IMR-90 (cell line): Measurements from ENCODE around the gene METRNL. TPM values are rescaled to one million over a fixed set of nuclear protein-coding genes. Genes with fewer than 3 reads are reported as not detected.
A peak's percentile ranks its signal among the peaks of the same experiment; 100 is the strongest.

Experiments
- ATAC-seq: fragments of 200-7000 bp; cut with Tn5 transposase; 2 replicates; pipeline ENCODE4 v1.9.1; 2020; ENCODE audit warnings: low read depth, mild to moderate bottlenecking, moderate library complexity
- BruUV-seq: library from RNA; stranded (reverse); fragments of 400-500 nt; replicated peaks from 2 replicates; lab custom pipeline; 2021; lab: Mats Ljungman, UMichigan
- CTCF ChIA-PET: fragments of 300-600 bp; formaldehyde crosslinking; extraction: SDS; loops from one replicate; lab custom pipeline; 2021; ENCODE audit warnings: antibody characterized with exemption; lab: Yijun Ruan, JAX
- POLR2A ChIA-PET: fragments of 300-600 bp; sonication (Branson Sonifier 250); formaldehyde crosslinking; loops from one replicate; lab custom pipeline; 2022; ENCODE audit warnings: antibody characterized with exemption; ENCODE audit not compliant: unreplicated experiment; lab: Charles Lee
- DNase-seq: peaks from one replicate; pipeline ENCODE4 v3.0.0; 2013
- H2AFZ ChIP-seq: replicated peaks from 2 replicates; pipeline ENCODE3; 2013; ENCODE audit warnings: low read length, mild to moderate bottlenecking; ENCODE audit not compliant: poor library complexity
- H2AK5ac ChIP-seq: 2 replicates; pipeline ENCODE4 v1.6.1; 2013; ENCODE audit warnings: low read depth, low read length, inconsistent platforms
- H2AK9ac ChIP-seq: replicated peaks from 2 replicates; pipeline ENCODE3; 2013; ENCODE audit warnings: mild to moderate bottlenecking, low read depth, low read length, moderate library complexity; ENCODE audit not compliant: poor library complexity
- H2BK120ac ChIP-seq: 2 replicates; pipeline ENCODE4 v1.6.1; 2013; ENCODE audit warnings: low read depth, low read length, inconsistent platforms
- H2BK15ac ChIP-seq: 3 replicates; pipeline ENCODE4 v1.6.1; 2013; ENCODE audit warnings: low read depth, low read length, inconsistent platforms
- H2BK20ac ChIP-seq: 2 replicates; pipeline ENCODE4 v1.6.1; 2013; ENCODE audit warnings: low read depth, mild to moderate bottlenecking, inconsistent platforms, low read length, moderate library complexity
- H2BK5ac ChIP-seq: 2 replicates; pipeline ENCODE4 v1.6.1; 2013; ENCODE audit warnings: mild to moderate bottlenecking, low read depth, low read length, inconsistent platforms; ENCODE audit not compliant: poor library complexity, severe bottlenecking
- H3K14ac ChIP-seq: replicated peaks from 2 replicates; pipeline ENCODE4 v1.6.1; 2013; ENCODE audit warnings: low read depth, low read length, inconsistent platforms
- H3K18ac ChIP-seq: 2 replicates; pipeline ENCODE4 v1.6.1; 2013; ENCODE audit warnings: low read depth, low read length, control low read depth
- H3K23ac ChIP-seq: 2 replicates; pipeline ENCODE4 v1.6.1; 2013; ENCODE audit warnings: low read depth, low read length, inconsistent platforms
- H3K27ac ChIP-seq: 2 replicates; pipeline ENCODE4 v1.5.1; 2013; ENCODE audit warnings: mild to moderate bottlenecking, control low read depth, low read length; ENCODE audit not compliant: insufficient read depth
- H3K27me3 ChIP-seq: 2 replicates; pipeline ENCODE4 v1.6.1; 2013; ENCODE audit warnings: low read length; ENCODE audit not compliant: control insufficient read depth, insufficient read depth
- H3K36me3 ChIP-seq: 2 replicates; pipeline ENCODE4 v1.6.1; 2013; ENCODE audit warnings: low read length, mixed read lengths; ENCODE audit not compliant: control insufficient read depth, insufficient read depth
- H3K4ac ChIP-seq: 2 replicates; pipeline ENCODE4 v1.6.1; 2013; ENCODE audit warnings: low read depth, low read length, inconsistent platforms
- H3K4me1 ChIP-seq: 2 replicates; pipeline ENCODE4 v1.6.1; 2013; ENCODE audit warnings: low read length, mixed read lengths; ENCODE audit not compliant: control insufficient read depth, insufficient read depth
- H3K4me2 ChIP-seq: 2 replicates; pipeline ENCODE4 v1.6.1; 2013; ENCODE audit warnings: low read depth, mild to moderate bottlenecking, control low read depth, low read length, moderate library complexity
- H3K4me3 ChIP-seq: 2 replicates; pipeline ENCODE4 v1.5.1; 2013; ENCODE audit warnings: low read depth, mild to moderate bottlenecking, control low read depth, low read length, moderate library complexity; ENCODE audit not compliant: insufficient read depth
- H3K56ac ChIP-seq: 2 replicates; pipeline ENCODE4 v1.6.1; 2013; ENCODE audit warnings: low read length, inconsistent platforms; ENCODE audit not compliant: insufficient read depth; ENCODE audit errors: extremely low read depth
- H3K79me1 ChIP-seq, 2 experiments: 2 replicates each; pipeline ENCODE4 v1.6.1; 2013; ENCODE audit warnings: low read length in 2 of 2, inconsistent platforms in 1 of 2, low read depth in 1 of 2
- H3K9ac ChIP-seq: 2 replicates; pipeline ENCODE4 v1.6.1; 2013; ENCODE audit warnings: low read depth, low read length, control low read depth
- H3K9me1 ChIP-seq: 2 replicates; pipeline ENCODE4 v1.6.1; 2013; ENCODE audit warnings: low read length, inconsistent platforms; ENCODE audit not compliant: insufficient read depth
- H3K9me3 ChIP-seq: 2 replicates; pipeline ENCODE4 v1.6.1; 2013; ENCODE audit warnings: low read length; ENCODE audit not compliant: control insufficient read depth, insufficient read depth
- H4K20me1 ChIP-seq: 2 replicates; pipeline ENCODE4 v1.6.1; 2013; ENCODE audit warnings: low read length, inconsistent platforms; ENCODE audit not compliant: insufficient read depth
- H4K5ac ChIP-seq: 2 replicates; pipeline ENCODE4 v1.6.1; 2013; ENCODE audit warnings: mild to moderate bottlenecking, low read depth, low read length, control low read depth
- H4K8ac ChIP-seq, 2 experiments: 2 replicates each; pipeline ENCODE4 v1.6.1; 2013; ENCODE audit warnings: low read depth in 2 of 2, low read length in 2 of 2, control low read depth in 1 of 2, inconsistent platforms in 1 of 2
- H4K91ac ChIP-seq: 2 replicates; pipeline ENCODE4 v1.6.1; 2013; ENCODE audit warnings: low read depth, low read length, inconsistent platforms; ENCODE audit not compliant: insufficient read depth
- CHD1 ChIP-seq: IDR thresholded peaks from 2 replicates; pipeline ENCODE4 v1.6.1; 2012; ENCODE audit warnings: low read depth, low read length, improper control_type of control experiment
- ELK1 ChIP-seq: fragments of 150-350 bp; IDR thresholded peaks from 2 replicates; pipeline ENCODE4 v1.6.1; 2016; ENCODE audit warnings: low read depth, mild to moderate bottlenecking, low read length, moderate library complexity, borderline replicate concordance
- FOS ChIP-seq: fragments of 150-350 bp; IDR thresholded peaks from 2 replicates; pipeline ENCODE4 v1.6.1; 2016; ENCODE audit warnings: low read depth, low read length
- MAFK ChIP-seq: IDR thresholded peaks from 2 replicates; pipeline ENCODE4 v1.6.1; 2012; ENCODE audit warnings: low read depth, low read length, improper control_type of control experiment
- MAZ ChIP-seq: IDR thresholded peaks from 2 replicates; pipeline ENCODE4 v1.6.1; 2012; ENCODE audit warnings: low read depth, mild to moderate bottlenecking, low read length, improper control_type of control experiment, moderate library complexity, borderline replicate concordance
- MXI1 ChIP-seq: IDR thresholded peaks from 2 replicates; pipeline ENCODE4 v1.6.1; 2012; ENCODE audit warnings: low read depth, mild to moderate bottlenecking, low read length, moderate library complexity, borderline replicate concordance
- NFE2L2 ChIP-seq: fragments of 150-350 bp; IDR thresholded peaks from 2 replicates; pipeline ENCODE4 v1.6.1; 2016; ENCODE audit warnings: low read depth, mild to moderate bottlenecking, low read length
- POLR2A ChIP-seq: IDR thresholded peaks from 2 replicates; pipeline ENCODE4 v1.6.1; 2012; ENCODE audit warnings: mild to moderate bottlenecking, low read depth, low read length
- RAD21 ChIP-seq: IDR thresholded peaks from 2 replicates; pipeline ENCODE4 v1.6.1; 2012; ENCODE audit warnings: low read length, improper control_type of control experiment
- RCOR1 ChIP-seq: IDR thresholded peaks from 2 replicates; pipeline ENCODE4 v1.6.1; 2012; ENCODE audit warnings: mild to moderate bottlenecking, low read length, improper control_type of control experiment; ENCODE audit not compliant: insufficient replicate concordance
- RFX5 ChIP-seq: IDR thresholded peaks from 2 replicates; pipeline ENCODE4 v1.8.0; 2012; ENCODE audit warnings: low read depth, mild to moderate bottlenecking, low read length, moderate library complexity
- SMC3 ChIP-seq: fragments of 150-350 bp; IDR thresholded peaks from 2 replicates; pipeline ENCODE4 v1.6.1; 2016; ENCODE audit warnings: low read depth, mild to moderate bottlenecking, antibody characterized with exemption, low read length, moderate library complexity
- USF2 ChIP-seq: fragments of 150-350 bp; IDR thresholded peaks from 2 replicates; pipeline ENCODE4 v1.6.1; 2017; ENCODE audit warnings: mild to moderate bottlenecking, antibody characterized with exemption, low read length, low read depth
- WGBS, 2 experiments: methylation state at CpG; one replicate each; pipeline versions ENCODE4 v1.1.5 to v1.1.7; 2013; ENCODE audit warnings: missing lambda C conversion rate in 2 of 2; ENCODE audit not compliant: insufficient read length in 1 of 2; ENCODE audit errors: extremely low coverage in 2 of 2; 5-methylcytosine and 5-hydroxymethylcytosine counted together
- dilution Hi-C: fragments of 300-500 bp; cut with HindIII; formaldehyde crosslinking; loops from one replicate; pipeline ENCODE4 v1.14.3; 2018; ENCODE audit warnings: low sequenced_read_pairs; ENCODE audit not compliant: unreplicated experiment
- in situ Hi-C: fragments of 300-500 bp; cut with MboI; formaldehyde crosslinking; loops from 3 replicates; pipeline ENCODE4 v1.14.3; 2019; ENCODE audit warnings: low sequenced_read_pairs, inconsistent platforms, mixed read lengths
- intact Hi-C: fragments of 100-400 bp; cut with micrococcal nuclease; formaldehyde crosslinking; loops from 2 replicates; pipeline ENCODE4 v1.10.0; 2022
- polyA plus RNA-seq, 3 experiments: library from polyadenylated mRNA; depleted of rRNA; stranded (reverse); fragments of >200 nt; gene quantifications; 2 replicates each; pipeline ENCODE4 v1.2.3, GENCODE V29; 2012; ENCODE audit warnings: low replicate concordance in 1 of 3
- total RNA-seq: library from RNA; depleted of rRNA; stranded (reverse); fragments of >200 nt; gene quantifications from 2 replicates; pipeline ENCODE4 v1.2.3, GENCODE V29; 2012

METRNL gene
- total and polyA plus RNA-seq, 2 of the 4 experiments (the other 2 are of a cell fraction): 17.9 to 48.2 TPM

GRCh38 chr17:83077939-83078338 lies 1.5 kb upstream of the METRNL start:
- Histone ChIP-seq H3K9ac (no peak overlapping the region), H3K27me3 (peaks cover 9% of the 10 kb centered on the region; the same call in 1 of the 2 replicates), H3K9me1 (peaks cover 13% of the 10 kb centered on the region), H3K4me3 (no peak overlapping the region), H3K56ac (no peak overlapping the region), H3K4ac (no peak overlapping the region), H3K9me3 (no peaks in the 10 kb centered on the region), H2BK15ac (no peak overlapping the region), H2AK9ac (no peak overlapping the region), H4K8ac (no peak overlapping the region), H2BK5ac (no peak overlapping the region), H2BK20ac (no peak overlapping the region), H2AK5ac (no peak overlapping the region), H3K79me1 (peaks cover 4 to 17% of the 10 kb centered on the region in 2 experiments; a peak in 2 of 4 replicates), H2BK120ac (no peak overlapping the region), H3K27ac (no peak overlapping the region), H4K91ac (no peak overlapping the region), H4K20me1 (peaks cover 18% of the 10 kb centered on the region), H3K4me2 (no peak overlapping the region), H3K4me1 (peaks cover 19% of the 10 kb centered on the region), H2AFZ (peak overlapping the region; percentile 52), H4K5ac (no peak overlapping the region), H3K23ac (no peak overlapping the region), H3K18ac (no peak overlapping the region), H3K36me3 (peaks cover 6% of the 10 kb centered on the region; the same call in 1 of the 2 replicates), H3K14ac (no peak overlapping the region)
- intact Hi-C loops: no loop called here
- ATAC-seq: no peak
- DNase-seq: no peak
- BruUV-seq: no TSS peak
- dilution Hi-C loops: no loop called here
- TF ChIP-seq MAZ (no peak), ELK1 (no peak), RCOR1 (no peak), NFE2L2 (no peak), MXI1 (no peak), RAD21 (no peak), SMC3 (no peak), MAFK (no peak), FOS (no peak), USF2 (no peak), RFX5 (no peak), POLR2A (no peak), CHD1 (no peak)
- POLR2A ChIA-PET: no interaction called here
- WGBS, 2 experiments: no CpG with 5 or more reads among the region's 7 CpGs
- in situ Hi-C loops: no loop called here
- CTCF ChIA-PET: no interaction called here
